ENCODE results near the gene MFSD2A. TPM values are rescaled to one million over a fixed set of nuclear protein-coding genes. Genes with fewer than 3 reads are reported as not detected.

Gene MFSD2A
- polyA plus RNA-seq, 1 of the 3 experiments (the other 2 are of a cell fraction), result 6.3 TPM

DNA sequence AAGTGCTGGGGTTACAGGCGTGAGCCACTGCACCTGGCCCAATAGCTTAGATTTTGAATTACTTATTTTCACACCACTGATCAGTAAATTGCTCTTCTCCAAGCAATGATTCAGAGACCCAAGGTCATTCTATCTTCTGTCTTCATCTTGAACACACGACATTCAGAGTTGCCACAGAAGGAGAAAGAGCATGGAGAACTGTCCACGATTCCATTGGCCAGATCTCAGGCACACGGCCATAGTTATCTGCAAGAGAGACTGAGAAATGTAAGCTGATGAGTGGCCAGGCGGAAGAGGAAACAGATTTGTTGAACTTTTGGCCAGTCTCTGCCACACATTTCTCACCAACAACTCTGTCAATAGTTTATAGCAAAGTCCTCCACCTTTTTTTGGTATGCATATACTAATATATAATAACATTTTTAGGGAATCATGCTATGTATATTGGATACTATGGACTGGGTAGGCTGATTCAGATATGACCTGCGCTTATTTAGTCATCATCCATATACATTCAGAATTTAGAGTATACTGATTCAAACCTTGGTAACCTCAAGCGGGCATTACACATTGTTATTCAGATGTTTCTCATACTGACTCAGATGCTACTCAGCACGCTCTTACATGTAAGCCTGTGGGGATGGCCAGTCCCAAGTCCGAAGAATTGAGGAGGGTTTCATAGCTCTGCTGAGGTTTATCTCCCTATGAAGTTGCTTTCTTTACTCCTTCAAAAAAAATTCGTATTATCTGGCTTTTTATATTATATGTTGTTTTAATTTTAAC lies 60.1 kb downstream of the MFSD2A start:
- TF ChIP-seq JUND (IDR thresholded peaks at IDR 0.05) (peak; percentile 49; the same call in 1 of the 2 replicates), RXRA (IDR thresholded peaks at IDR 0.05; ENCODE audit: borderline replicate concordance, low read depth) (peak; percentile 66), FOSL2 (IDR thresholded peaks at IDR 0.05; ENCODE audit: borderline replicate concordance, low read depth) (peak; percentile 80), USF2 (IDR thresholded peaks at IDR 0.05; ENCODE audit: borderline replicate concordance, low read depth, low read length) (no peak), TEAD4 (IDR thresholded peaks at IDR 0.05; ENCODE audit: borderline replicate concordance, insufficient read depth) (0 out of 2 replicates have a peak, but pooled peaks have one; percentile 21), TCF12 (IDR thresholded peaks at IDR 0.05) (peak; percentile 60; the same call in 1 of the 2 replicates), EP300 (IDR thresholded peaks at IDR 0.05; ENCODE audit: borderline replicate concordance in 1 of 2, low read depth in 1 of 2, low read length in 1 of 2) (peak in 1 of 2 experiments; percentile 37; a peak in 1 of 4 replicates), CHD2 (IDR thresholded peaks at IDR 0.05; ENCODE audit: low read length, partially characterized antibody) (no peak)
- TF ChIP-seq, protein P1, sequence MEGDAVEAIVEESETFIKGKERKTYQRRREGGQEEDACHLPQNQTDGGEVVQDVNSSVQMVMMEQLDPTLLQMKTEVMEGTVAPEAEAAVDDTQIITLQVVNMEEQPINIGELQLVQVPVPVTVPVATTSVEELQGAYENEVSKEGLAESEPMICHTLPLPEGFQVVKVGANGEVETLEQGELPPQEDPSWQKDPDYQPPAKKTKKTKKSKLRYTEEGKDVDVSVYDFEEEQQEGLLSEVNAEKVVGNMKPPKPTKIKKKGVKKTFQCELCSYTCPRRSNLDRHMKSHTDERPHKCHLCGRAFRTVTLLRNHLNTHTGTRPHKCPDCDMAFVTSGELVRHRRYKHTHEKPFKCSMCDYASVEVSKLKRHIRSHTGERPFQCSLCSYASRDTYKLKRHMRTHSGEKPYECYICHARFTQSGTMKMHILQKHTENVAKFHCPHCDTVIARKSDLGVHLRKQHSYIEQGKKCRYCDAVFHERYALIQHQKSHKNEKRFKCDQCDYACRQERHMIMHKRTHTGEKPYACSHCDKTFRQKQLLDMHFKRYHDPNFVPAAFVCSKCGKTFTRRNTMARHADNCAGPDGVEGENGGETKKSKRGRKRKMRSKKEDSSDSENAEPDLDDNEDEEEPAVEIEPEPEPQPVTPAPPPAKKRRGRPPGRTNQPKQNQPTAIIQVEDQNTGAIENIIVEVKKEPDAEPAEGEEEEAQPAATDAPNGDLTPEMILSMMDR (IDR thresholded peaks at IDR 0.05), result no peak
- TF ChIP-seq, protein P2, sequence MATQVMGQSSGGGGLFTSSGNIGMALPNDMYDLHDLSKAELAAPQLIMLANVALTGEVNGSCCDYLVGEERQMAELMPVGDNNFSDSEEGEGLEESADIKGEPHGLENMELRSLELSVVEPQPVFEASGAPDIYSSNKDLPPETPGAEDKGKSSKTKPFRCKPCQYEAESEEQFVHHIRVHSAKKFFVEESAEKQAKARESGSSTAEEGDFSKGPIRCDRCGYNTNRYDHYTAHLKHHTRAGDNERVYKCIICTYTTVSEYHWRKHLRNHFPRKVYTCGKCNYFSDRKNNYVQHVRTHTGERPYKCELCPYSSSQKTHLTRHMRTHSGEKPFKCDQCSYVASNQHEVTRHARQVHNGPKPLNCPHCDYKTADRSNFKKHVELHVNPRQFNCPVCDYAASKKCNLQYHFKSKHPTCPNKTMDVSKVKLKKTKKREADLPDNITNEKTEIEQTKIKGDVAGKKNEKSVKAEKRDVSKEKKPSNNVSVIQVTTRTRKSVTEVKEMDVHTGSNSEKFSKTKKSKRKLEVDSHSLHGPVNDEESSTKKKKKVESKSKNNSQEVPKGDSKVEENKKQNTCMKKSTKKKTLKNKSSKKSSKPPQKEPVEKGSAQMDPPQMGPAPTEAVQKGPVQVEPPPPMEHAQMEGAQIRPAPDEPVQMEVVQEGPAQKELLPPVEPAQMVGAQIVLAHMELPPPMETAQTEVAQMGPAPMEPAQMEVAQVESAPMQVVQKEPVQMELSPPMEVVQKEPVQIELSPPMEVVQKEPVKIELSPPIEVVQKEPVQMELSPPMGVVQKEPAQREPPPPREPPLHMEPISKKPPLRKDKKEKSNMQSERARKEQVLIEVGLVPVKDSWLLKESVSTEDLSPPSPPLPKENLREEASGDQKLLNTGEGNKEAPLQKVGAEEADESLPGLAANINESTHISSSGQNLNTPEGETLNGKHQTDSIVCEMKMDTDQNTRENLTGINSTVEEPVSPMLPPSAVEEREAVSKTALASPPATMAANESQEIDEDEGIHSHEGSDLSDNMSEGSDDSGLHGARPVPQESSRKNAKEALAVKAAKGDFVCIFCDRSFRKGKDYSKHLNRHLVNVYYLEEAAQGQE (IDR thresholded peaks at IDR 0.05; ENCODE audit: low read depth, low read length), result no peak
- TF ChIP-seq, protein P3, sequence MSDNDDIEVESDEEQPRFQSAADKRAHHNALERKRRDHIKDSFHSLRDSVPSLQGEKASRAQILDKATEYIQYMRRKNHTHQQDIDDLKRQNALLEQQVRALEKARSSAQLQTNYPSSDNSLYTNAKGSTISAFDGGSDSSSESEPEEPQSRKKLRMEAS (IDR thresholded peaks at IDR 0.05; ENCODE audit: low read depth), result no peak
- CTCF ChIA-PET, result interaction anchor here (0.9 to 3.5 kb wide), 5 partner anchors 16 to 113 kb away, joined by 4 to 15 read pairs (median 6); partner anchors contain the start of gene MYCL
- Histone ChIP-seq H3K9me2 (no peaks in the 10 kb centered on the region), H3K27me3 (ENCODE audit: insufficient read depth) (no peaks in the 10 kb centered on the region), H3K79me2 (ENCODE audit: insufficient read depth) (no peaks in the 10 kb centered on the region), H2AFZ (ENCODE audit: low read depth) (0 out of 2 replicates have a peak overlapping the region, but pooled peaks have one; percentile 48), H4K20me1 (ENCODE audit: insufficient read depth) (no peaks in the 10 kb centered on the region), H3K27ac (ENCODE audit: low read depth in 2 of 2, low read length in 1 of 2) (peak overlapping the region in 1 of 2 experiments; percentile 72; a peak in 2 of 4 replicates), H3K36me3 (replicated peaks in 1 of 2; ENCODE audit: control insufficient read depth in 1 of 2, insufficient read depth in 2 of 2, low read length in 1 of 2) (no peaks in the 10 kb centered on the region), H3K4me2 (peak overlapping the region; percentile 21; the same call in 1 of the 2 replicates), H3K4me3 (ENCODE audit: low read depth in 2 of 2, low read length in 1 of 2) (no peak overlapping the region), H3K9me3 (no peaks in the 10 kb centered on the region), H3F3A (replicated peaks; ENCODE audit: insufficient read depth) (peaks cover 18% of the 10 kb centered on the region), H3K9ac (no peak overlapping the region), H3K4me1 (ENCODE audit: control insufficient read depth in 1 of 2, insufficient read depth in 2 of 2, low read depth in 1 of 2, low read length in 1 of 2) (peaks cover 0 to 9% of the 10 kb centered on the region in 2 experiments; a peak in 1 of 4 replicates)
- DNase-seq, result no peak
- POLR2A ChIA-PET, result no interaction called here
- WGBS (ENCODE audit: low lambda C conversion rate), result 44% methylated on average over 10 of the region's 10 CpGs

Measured in SK-N-SH (cell line).